ENCODE results near the gene ANKRD52. TPM values are rescaled to one million over a fixed set of nuclear protein-coding genes. Genes with fewer than 3 reads are reported as not detected.
A peak's percentile ranks its signal among the peaks of the same experiment; 100 is the strongest.

The ANKRD52 gene
- total and polyA plus RNA-seq, 2 of the 8 experiments (the other 6 are each of a cell fraction or from before 2014, with no cell fraction given) = 14.0 to 36.3 TPM

GRCh38 chr12:56224102-56224701 lies 34.0 kb downstream of the ANKRD52 start, which contains the start of gene NABP2 (continued):
- no peak for TF ChIP-seq ATF3 (IDR thresholded peaks at IDR 0.05; ENCODE audit: insufficient read depth, low read depth, low read length)
- no peak for TF ChIP-seq HDAC6 (IDR thresholded peaks at IDR 0.05; ENCODE audit: low read depth, low read length)
- peak; percentile 44; the same call in 1 of the 2 replicates for TF ChIP-seq TAF1 (IDR thresholded peaks at IDR 0.05; ENCODE audit: low read depth, low read length)
- TF ChIP-seq HDAC2 (IDR thresholded peaks at IDR 0.05; ENCODE audit: borderline replicate concordance in 1 of 2, low read depth in 2 of 2, low read length in 2 of 2) = 0 out of 4 replicates have a peak, but pooled peaks of 1 of the 2 experiments have one; percentile 31
- no peak for TF ChIP-seq EGR1 (IDR thresholded peaks at IDR 0.05; ENCODE audit: borderline replicate concordance, low read depth, low read length)
- no peak for TF ChIP-seq JUN (IDR thresholded peaks at IDR 0.05; ENCODE audit: low read depth, low read length)
- TF ChIP-seq NANOG (IDR thresholded peaks at IDR 0.05; ENCODE audit: insufficient read depth, low read depth, low read length, poor library complexity, severe bottlenecking) = no peak
- no peak for TF ChIP-seq CBX8 (IDR thresholded peaks at IDR 0.05; ENCODE audit: borderline replicate concordance, low read depth, low read length)
- TF ChIP-seq SUZ12 (IDR thresholded peaks at IDR 0.05; ENCODE audit: low read length) = no peak
- TF ChIP-seq RNF2 (IDR thresholded peaks at IDR 0.05; ENCODE audit: borderline replicate concordance, low read depth, low read length, missing control alignments, poor library complexity, severe bottlenecking) = no peak
- peak; percentile 49 for TF ChIP-seq CTBP2 (IDR thresholded peaks at IDR 0.05; ENCODE audit: borderline replicate concordance, insufficient read depth, insufficient read length, low read length)
- TF ChIP-seq BCL11A (IDR thresholded peaks at IDR 0.05; ENCODE audit: low read depth in 2 of 2, low read length in 2 of 2) = no peak
- peak; percentile 86 for TF ChIP-seq SP1 (IDR thresholded peaks at IDR 0.05; ENCODE audit: low read depth, low read length)
- peak; percentile 70 to 79 (median 78) for TF ChIP-seq CTCF (IDR thresholded peaks at IDR 0.05; ENCODE audit: control extremely low read depth in 1 of 3, insufficient read depth in 1 of 3, low read depth in 1 of 3, low read length in 3 of 3)
- peak; percentile 52; the same call in 1 of the 2 replicates for TF ChIP-seq JUND (IDR thresholded peaks at IDR 0.05; ENCODE audit: low read length)
- no peak; the same call in 1 of the 2 replicates for TF ChIP-seq RBBP5 (IDR thresholded peaks at IDR 0.05; ENCODE audit: borderline replicate concordance, low read depth, low read length)
- no peak for TF ChIP-seq CHD1 (IDR thresholded peaks at IDR 0.05; ENCODE audit: low read depth, low read length)
- peak; percentile 93 for TF ChIP-seq E2F6 (IDR thresholded peaks at IDR 0.05)
- no peak for TF ChIP-seq TCF12 (IDR thresholded peaks at IDR 0.05; ENCODE audit: low read depth, low read length)
- no peak for TF ChIP-seq RXRA (IDR thresholded peaks at IDR 0.05; ENCODE audit: insufficient read depth, low read depth, low read length)

All from H1 (cell line).